Right ventricle myocardium inferior (tissue), 1 donor: ENCODE data around the gene SAMD4A. TPM values are rescaled to one million over a fixed set of nuclear protein-coding genes. Genes with fewer than 3 reads are reported as not detected.

Experiments
- ATAC-seq: fragments of 200-7000 bp; cut with Tn5 transposase; one replicate; pipeline ENCODE4 v1.9.1; 2020; ENCODE audit warnings: mild to moderate bottlenecking, moderate library complexity
- DNase-seq: peaks from one replicate; pipeline ENCODE4 v3.0.0; 2021; ENCODE audit errors: missing footprints
- intact Hi-C: fragments of 100-400 bp; cut with DNase I; formaldehyde crosslinking; loops from one replicate; pipeline ENCODE4 v1.11.0; 2022
- long read RNA-seq: library from polyadenylated mRNA; unstranded; transcript quantifications from one replicate; pipeline ENCODE4 v2.0.0, GENCODE V29; 2021
- total RNA-seq: library from RNA; stranded (reverse); fragmentation: NEBNext Ultra II Directional; extraction: Animal tissue kit (Norgen Biotek cat#: 25700); gene quantifications from one replicate; pipeline ENCODE4 v1.2.1, GENCODE V29; 2021
- donor health status: DM: no; HTN: yes; CAD: no; lungs with severe emphysema.

Gene SAMD4A
- 128 TPM for total RNA-seq
- long read RNA-seq, partial matches to known transcripts = 21 of 30 reads
- long read RNA-seq, other reads (novel, unspliced or antisense) = 7 of 30 reads

DNA sequence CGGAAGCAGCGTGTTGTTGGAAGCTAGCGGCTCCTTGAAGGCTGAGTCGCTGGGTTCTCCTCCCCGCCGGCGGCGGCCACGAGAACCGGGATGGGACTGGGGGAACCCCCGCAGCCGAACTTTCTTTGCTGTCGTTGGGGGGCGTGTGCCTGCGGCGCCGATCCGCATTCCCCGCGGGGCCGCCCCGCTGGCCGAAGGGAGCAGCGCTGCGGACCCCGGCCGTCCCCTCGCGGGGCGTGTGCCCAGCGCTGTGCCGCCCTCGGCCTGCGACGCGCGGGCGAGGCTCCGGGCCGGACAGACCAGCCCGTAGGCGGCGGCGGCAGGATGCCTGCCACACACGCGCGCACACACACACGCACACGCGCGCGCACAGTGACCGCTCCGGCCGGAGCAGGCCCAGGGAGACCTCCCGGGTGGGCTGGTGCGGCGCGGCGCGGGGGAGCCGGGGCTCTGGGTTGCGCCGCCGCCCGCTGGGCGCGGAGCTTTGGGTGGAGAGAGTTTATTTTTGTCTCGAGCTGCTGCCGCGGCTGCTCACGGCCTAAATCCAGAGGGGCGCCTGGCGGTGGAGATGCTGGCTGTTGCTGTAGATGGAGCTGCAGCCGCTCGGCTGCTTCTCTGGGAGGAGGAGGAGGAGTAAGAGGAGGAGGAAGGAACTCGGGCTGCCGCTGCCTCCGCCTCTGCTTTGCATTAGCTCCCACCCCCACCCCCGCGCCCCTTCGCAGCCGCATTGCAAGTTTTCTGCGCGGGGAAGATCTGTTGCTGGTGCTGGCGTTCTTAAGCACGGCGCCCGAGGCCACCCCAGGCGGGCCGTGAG is at the start of gene SAMD4A:
Gene SAMD4A, plus strand, starts transcription at position 719 of the 814 bp plus-strand sequence. CDS start 789 bp downstream, outside the sequence.
- DNase-seq = peak; percentile 93
- peak; percentile 54 for ATAC-seq
- intact Hi-C loops = loop anchor here (1.0 to 10.0 kb wide), 3 partner anchors 40 to 328 kb away; no protein-coding TSS in a partner anchor

DNA sequence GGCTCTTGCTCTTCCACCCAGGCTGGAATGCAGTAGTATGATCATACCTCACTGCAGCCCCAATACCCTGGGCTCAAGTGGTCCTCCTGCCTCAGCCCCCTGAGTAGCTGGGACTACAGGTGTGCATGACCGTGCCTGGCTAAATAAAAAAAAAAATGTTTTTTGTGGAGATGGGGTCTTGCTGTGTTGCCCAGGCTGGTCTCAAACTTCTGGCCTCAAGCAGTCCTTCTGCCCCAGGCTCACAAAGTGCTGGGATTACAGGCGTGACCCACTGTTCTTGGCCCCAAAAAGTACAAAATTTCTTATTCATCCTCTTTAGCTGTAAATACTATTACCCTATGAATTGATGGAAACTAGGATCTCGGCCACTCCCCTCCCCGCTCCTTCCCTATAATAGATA is 42.5 kb upstream of the SAMD4A start:
- ATAC-seq (no peak), DNase-seq (no peak)
- intact Hi-C loops = no loop called here

DNA sequence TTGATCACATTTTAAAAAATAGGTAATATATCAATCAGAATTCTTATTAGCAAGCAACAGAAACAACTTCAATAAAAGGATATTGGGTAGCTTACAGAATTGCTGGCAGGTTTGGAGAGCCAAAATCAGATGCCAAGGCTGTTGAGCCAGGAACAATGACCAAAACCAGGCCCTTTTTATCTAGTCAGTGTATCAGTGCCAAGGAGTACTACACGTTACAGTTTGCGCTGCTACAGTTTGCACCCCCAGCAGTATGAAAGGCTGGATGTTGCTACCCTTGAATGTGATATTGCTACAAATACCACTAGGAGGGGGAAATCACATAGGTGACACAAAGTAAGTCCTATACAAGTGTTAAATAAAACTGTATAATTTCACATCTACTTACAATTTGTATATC is 38.0 kb upstream of the SAMD4A start:
- DNase-seq = no peak
- ATAC-seq = no peak
- intact Hi-C loops = no loop called here

- DNase-seq (no peak), ATAC-seq (no peak)
- intact Hi-C loops = no loop called here
These were observed 37.1 kb upstream of the SAMD4A start for GRCh38 chr14:54529811-54530210.

DNA sequence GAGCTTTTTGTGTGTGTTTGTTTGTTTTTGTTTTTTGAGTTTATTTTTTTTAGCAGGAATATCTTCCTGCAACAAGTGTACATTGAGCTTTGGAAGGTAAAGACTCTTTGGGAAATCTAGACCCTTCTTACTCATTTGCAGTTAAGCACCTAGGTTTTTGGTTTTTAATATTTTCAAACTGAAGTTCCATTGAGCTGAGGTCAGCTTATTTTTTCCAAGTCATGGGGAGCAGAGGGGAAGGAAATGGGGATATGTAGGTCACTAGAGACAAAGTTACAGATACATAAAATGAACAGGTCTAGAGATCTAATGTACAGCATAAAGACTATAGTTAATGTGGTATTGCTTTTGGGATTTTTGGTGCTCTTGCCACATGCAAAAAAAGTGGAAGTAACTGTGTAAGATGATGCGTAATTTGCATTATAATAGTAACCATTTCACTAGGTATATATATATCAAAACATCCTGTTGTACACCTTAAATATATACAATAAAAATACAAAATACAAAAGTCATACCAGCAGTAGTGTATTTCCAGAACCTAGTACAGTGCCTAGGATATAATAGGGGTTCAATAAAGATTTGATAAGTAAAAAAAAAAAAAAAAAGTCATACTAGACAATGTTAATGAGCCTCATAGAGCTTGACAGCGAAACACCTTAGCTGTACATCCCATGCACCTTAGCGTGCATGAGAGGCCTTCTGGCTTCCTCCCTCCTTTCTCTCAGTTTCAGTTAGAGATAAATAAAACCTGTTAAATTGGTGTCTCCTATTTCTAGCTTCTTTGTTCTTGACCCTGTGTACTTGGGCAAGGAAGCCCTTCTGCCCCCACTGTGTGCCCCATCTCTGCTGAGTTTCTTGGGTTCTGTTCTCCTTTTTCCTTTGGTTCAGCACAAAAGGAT is 34.6 kb upstream of the SAMD4A start:
- intact Hi-C loops = no loop called here
- DNase-seq (no peak), ATAC-seq (no peak)

- no peak for DNase-seq
- intact Hi-C loops = no loop called here
- ATAC-seq = no peak
These were observed 33.8 kb upstream of the SAMD4A start for GRCh38 chr14:54533100-54533499.

DNA sequence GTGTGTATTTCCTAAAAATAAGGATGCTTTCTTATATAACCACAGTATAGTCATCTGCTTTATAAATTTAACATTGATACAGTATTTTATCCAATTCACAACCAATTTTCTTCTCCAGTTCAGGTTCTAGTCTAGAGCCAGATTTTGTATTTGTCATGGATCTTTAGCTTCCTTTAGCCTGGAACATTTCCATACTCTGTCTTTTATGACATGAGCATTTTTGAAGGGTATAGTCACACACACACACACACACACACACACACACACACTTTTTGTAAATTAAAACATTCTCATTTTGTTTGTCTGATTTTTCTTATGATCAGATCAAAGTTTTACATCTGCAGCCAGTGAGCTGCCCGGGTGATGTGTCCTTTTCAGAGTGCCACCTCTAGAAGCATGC is 31.8 kb upstream of the SAMD4A start:
- intact Hi-C loops = no loop called here
- ATAC-seq = no peak
- DNase-seq = no peak

DNA sequence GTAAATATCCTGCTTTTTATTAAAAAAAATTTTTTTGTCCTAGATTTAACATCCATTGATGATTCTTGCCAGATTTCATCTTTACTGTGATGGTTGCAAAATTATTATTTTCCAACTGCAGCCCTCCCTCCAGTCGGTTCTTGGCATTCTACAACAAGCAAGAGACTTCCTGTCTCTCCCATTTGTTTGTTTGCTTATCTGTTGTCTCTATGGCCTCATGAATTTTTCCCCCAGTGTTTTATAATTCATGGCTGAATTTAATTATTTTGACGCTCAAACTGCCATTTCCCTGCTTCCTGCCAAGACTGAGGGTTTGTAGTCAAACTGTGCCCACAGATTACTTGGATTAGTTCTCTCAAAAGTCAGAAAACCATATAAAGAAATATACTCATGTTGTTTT is 31.3 kb upstream of the SAMD4A start:
- ATAC-seq = no peak
- intact Hi-C loops = no loop called here
- DNase-seq = no peak

GRCh38 chr14:54537651-54538050 is 29.3 kb upstream of the SAMD4A start:
- DNase-seq (no peak), ATAC-seq (no peak)
- intact Hi-C loops = no loop called here

GRCh38 chr14:54538055-54538454 is 28.9 kb upstream of the SAMD4A start:
- no peak for DNase-seq
- intact Hi-C loops = no loop called here
- ATAC-seq = no peak

GRCh38 chr14:54547583-54547982 is 19.3 kb upstream of the SAMD4A start:
- DNase-seq = no peak
- intact Hi-C loops = no loop called here
- no peak for ATAC-seq

DNA sequence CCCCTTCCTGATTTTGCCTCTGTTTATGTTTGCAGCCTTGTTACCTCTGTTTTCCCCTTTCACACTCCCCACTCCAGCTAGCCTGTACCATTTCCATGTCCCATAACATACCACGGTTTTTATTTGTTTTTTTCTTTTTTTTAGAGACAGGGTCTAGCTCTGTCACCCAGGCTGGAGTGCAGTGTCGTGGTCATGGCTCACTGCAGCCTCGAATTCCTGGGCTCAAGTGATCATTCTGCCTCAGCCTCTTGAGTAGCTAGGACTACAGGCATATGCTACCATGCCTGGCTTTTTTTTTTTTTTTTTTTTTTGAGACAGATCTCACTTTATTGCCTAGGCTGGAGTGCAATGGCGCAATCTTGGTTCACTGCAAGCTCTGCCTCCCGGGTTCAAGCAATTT is 18.4 kb upstream of the SAMD4A start:
- ATAC-seq = no peak
- intact Hi-C loops = no loop called here

DNA sequence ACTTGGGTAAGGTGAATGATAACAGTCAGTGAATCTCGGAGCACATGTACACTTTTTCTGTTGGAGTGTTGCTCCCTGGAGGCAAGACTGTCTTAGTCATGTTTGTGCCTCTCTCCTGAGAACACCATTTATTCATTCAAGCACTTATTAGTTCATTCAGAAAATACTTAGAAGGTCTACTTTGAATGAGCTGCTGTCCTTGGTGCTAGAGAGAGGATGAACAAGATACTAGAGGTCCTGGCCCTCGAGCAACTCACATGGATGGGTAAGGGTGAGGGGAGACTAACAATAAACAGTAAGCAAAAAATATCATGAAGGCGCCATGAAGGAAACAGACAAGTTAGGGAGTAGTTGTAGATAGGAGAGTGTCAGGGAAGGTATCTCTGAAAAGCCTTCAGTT is 17.1 kb upstream of the SAMD4A start:
- intact Hi-C loops = no loop called here
- ATAC-seq (no peak), DNase-seq (no peak)

More for the DNA sequence above, 18.4 kb upstream of the SAMD4A start:
- DNase-seq = no peak

DNA sequence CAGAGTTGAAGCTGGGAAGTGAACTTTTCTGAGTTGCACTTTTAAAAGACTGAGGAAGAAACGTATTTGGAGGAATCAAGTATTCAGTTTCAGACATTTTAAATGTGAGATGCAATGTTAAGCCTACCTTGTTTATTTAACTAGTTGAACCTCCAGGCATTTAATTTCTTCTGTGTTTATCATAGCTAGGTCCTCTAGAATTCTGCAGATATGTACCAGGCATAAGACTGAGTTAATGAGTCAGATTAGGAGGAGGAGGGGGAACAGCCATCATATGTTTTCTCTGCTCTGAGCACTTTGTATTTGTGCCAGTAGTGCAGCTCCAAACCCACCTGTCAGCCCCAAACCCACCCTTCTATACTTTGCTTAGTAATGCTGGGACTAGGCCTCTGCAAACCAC is 16.4 kb upstream of the SAMD4A start:
- no peak for DNase-seq
- no peak for ATAC-seq
- intact Hi-C loops = no loop called here

GRCh38 chr14:54554401-54554800 is 12.5 kb upstream of the SAMD4A start:
- ATAC-seq = no peak
- intact Hi-C loops = no loop called here
- no peak for DNase-seq

- DNase-seq (no peak), ATAC-seq (no peak)
- intact Hi-C loops = no loop called here
These were observed 11.3 kb upstream of the SAMD4A start for GRCh38 chr14:54555651-54556050.

GRCh38 chr14:54556535-54556934 is 10.4 kb upstream of the SAMD4A start:
- intact Hi-C loops = no loop called here

DNA sequence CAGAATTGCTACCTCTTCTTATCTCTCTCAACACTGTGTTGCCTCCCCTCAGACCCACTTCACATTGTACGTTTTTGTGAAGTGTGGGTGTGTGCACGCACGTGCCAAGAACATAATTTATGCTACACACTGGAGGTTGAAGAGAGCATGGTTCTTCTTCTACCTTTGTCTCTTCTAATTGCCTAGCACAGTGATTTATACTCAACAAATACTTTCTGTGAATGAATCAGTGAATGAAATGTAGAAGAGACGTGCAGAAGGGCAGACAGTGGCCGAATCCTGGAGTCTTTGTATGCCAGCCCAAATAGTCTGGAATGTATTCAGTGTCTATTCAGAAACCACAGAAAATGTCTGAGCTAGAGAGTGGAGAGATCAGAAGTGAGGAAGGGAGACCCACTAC is 4.6 kb upstream of the SAMD4A start:
- DNase-seq (no peak), ATAC-seq (no peak)
- intact Hi-C loops = loop anchor here (10.0 kb wide), 1 partner anchor 332 kb away; no protein-coding TSS in a partner anchor

More at GRCh38 chr14:54556535-54556934, 10.4 kb upstream of the SAMD4A start:
- DNase-seq (no peak), ATAC-seq (no peak)

DNA sequence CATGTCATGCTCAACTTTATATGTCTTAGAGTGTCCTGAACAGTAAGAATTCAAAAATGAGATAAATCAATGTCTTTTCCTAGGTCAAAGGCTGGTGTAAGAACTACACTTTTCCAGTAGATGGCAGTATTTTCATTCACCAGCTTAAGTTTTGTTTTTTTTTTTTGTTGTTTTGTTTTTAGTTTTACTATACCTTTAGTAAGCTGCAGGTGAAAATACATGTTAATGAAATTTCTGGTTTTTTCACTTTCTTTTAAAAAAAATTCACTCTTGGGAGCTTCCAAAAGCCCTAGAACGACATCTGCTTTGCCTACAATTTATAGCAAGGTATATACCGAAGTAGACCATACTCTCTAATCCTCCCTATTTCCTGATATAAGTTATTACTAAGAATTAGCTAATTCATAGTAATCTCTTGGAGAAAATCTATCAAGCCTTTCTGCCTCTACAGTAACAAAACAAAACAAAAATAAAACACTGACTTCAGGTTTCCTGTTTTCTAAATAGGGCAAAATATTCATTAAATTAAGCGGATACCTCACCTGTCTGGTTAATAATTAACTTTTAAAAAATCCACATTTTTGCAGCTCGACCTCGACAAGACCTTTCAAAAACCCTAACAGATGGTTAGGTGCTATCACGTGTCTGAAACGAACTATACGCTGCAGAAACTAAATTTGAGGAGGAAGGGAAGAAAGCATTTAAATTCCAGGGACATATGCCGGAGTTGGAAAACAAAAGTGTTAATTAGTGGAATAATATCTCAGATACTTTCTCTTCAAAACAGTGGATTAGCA is 2.7 kb upstream of the SAMD4A start:
- no peak for ATAC-seq
- intact Hi-C loops = loop anchor here (1.0 to 10.0 kb wide), 2 partner anchors 242 to 331 kb away; no protein-coding TSS in a partner anchor
- no peak for DNase-seq
